H7 (cell line): ENCODE results near the gene MDGA2. TPM values are rescaled to one million over a fixed set of nuclear protein-coding genes. Genes with fewer than 3 reads are reported as not detected.
"Not testable (repeated sequence)": the region's sequence is repeated elsewhere in the genome, so short reads cannot be mapped to it uniquely, and the experiment has no call there.

Experiments used
- DNase-seq: peaks from one replicate; pipeline ENCODE4 v3.0.0; 2012
- H3K27me3 ChIP-seq: 2 replicates; pipeline ENCODE4 v1.6.0; 2011; ENCODE audit warnings: mild to moderate bottlenecking, low read length; ENCODE audit not compliant: control insufficient read depth, insufficient read depth
- H3K36me3 ChIP-seq: replicated peaks from 2 replicates; pipeline ENCODE4 v1.5.1; 2011; ENCODE audit warnings: low read length; ENCODE audit not compliant: control insufficient read depth, insufficient read depth
- H3K4me3 ChIP-seq: 2 replicates; pipeline ENCODE4 v1.5.1; 2011; ENCODE audit warnings: low read depth, mild to moderate bottlenecking, control low read depth, low read length, moderate library complexity; ENCODE audit not compliant: insufficient read depth
- total RNA-seq: library from RNA; depleted of rRNA; stranded (reverse); fragments of >200 nt; shearing (Covaris generic); gene quantifications from 2 replicates; pipeline ENCODE4 v1.2.3, GENCODE V29; 2014

MDGA2 gene
- total RNA-seq, 1 experiment from 2014 or later: 3.7 TPM

DNA sequence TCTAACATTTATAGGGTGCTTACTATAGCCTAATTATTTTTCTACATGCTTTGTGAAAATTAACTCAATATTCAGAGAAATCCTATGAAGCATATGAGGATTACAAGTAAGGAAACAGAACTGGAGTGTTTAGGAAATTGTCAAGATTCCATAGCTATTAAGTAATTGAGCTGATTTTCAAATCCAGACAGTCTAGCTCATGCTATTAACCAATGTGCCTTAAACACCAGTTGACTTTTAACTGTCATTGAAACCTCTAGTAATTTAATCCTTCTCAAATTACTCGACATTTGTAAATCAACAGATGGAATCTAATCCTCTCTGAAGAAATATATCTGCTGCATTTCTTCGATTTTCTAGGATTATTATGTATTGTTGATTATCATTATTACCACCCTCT, 488.9 kb downstream of the MDGA2 start:
- Histone ChIP-seq H3K27me3 (no peaks in the 10 kb centered on the region), H3K4me3 (no peak overlapping the region), H3K36me3 (no peaks in the 10 kb centered on the region)
- no peak for DNase-seq

DNA sequence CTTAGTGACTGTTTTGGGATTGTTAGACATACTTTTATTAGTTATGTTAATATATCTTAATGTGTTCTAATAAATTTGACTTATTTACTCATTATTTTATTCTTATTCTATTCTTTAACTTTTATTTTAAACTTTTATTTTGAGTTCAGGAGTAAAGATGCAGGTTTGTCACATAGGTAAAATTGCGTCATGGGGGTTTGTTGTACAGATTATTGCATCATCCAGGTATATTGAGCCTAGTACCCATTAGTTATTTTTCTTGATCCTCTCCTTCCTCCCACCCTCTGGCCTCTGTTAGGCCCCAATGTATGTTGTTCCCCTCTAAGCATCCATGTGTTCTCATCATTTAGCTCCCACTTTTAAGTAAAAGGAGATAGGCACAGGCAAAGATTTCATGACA, 495.5 kb downstream of the MDGA2 start:
- DNase-seq: no peak
- no peaks in the 10 kb centered on the region for H3K27me3 ChIP-seq
- H3K36me3 ChIP-seq: no peaks in the 10 kb centered on the region
- H3K4me3 ChIP-seq: no peak overlapping the region

DNA sequence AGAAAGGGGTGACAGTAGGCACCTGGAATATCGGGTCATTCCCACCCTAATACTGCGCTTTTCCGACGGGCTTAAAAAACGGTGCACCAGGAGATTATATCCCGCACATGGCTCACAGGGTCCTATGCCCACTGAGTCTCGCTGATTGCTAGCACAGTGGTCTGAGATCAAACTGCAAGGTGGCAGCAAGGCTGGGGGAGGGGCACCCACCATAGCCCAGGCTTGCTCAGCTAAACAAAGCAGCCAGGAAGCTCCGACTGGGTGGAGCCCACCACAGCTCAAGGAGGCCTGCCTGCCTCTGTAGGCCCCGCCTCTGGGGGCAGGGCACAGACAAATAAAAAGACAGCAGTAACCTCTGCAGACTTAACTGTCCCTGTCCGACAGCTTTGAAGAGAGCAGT, 503.5 kb downstream of the MDGA2 start:
- DNase-seq, H3K4me3 ChIP-seq, H3K27me3 ChIP-seq, H3K36me3 ChIP-seq: not testable (repeated sequence)

DNA sequence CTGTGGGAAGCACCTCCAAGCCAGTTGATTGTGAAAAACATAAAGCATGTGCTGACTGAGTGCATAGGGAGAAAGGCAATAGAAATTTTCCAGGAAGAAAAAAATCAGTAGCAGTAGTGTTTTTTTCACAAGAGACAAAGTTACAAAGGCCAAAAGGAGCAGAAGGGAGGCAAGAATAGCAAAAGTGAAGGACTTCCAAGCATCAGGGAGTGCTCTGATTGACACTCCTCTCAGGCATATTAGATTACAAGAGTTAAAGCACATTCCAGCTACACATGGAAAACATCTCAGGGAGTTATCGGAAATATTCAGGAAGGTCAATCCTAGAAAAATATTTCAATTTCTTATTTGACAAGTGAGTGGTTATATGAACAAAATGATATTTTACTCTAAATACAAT, 508.0 kb downstream of the MDGA2 start:
- no peak for DNase-seq
- no peaks in the 10 kb centered on the region for H3K27me3 ChIP-seq
- H3K36me3 ChIP-seq: no peaks in the 10 kb centered on the region
- H3K4me3 ChIP-seq: no peak overlapping the region

DNA sequence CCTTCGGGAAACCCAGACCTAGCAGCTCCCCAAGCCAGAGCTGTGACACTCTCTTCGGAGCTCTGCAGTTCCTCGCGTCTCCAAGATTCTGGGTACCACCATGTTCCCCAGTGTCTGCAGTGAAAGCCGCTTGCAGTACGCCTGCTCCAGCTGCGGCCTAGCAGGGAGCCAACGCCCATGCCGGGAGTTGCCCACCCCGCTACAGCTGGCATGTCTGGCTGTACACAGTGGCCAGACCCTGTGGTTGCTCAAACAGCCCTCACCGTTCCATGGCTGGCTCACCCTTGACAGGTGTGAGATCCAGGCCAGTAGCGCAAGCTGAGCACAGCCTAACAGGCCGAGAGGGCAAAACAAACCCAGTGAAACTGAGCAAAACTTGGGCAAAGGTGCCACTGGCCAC, 520.0 kb downstream of the MDGA2 start:
- DNase-seq: no peak
- Histone ChIP-seq H3K27me3 (no peaks in the 10 kb centered on the region), H3K4me3 (no peak overlapping the region), H3K36me3 (no peaks in the 10 kb centered on the region)

DNA sequence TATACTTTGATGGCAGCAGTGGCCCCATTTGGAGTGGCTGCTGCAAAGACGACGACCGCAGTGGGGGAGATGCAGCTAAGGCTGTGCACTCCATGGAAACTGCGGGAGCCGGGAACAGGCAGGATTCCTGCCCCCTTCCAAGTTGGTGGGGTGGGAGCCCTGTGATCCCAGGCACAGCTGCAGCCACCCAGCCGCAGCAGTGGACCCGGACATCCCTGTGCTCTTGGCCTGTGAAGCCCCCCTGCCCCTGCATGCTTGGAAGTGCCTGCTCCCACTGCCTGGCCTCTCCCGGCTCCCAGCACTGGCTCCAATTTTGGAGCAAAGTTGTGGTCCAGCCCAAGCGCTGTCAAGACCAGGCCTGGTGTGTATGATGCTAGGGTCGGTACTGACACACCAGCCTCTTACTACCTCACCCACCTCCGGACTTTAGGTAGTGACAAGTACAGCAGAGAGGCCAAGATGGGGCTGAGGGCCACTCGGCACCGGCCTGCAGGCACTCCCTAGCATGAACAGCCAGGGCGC, 521.1 kb downstream of the MDGA2 start:
- H3K27me3 ChIP-seq: no peaks in the 10 kb centered on the region

DNA sequence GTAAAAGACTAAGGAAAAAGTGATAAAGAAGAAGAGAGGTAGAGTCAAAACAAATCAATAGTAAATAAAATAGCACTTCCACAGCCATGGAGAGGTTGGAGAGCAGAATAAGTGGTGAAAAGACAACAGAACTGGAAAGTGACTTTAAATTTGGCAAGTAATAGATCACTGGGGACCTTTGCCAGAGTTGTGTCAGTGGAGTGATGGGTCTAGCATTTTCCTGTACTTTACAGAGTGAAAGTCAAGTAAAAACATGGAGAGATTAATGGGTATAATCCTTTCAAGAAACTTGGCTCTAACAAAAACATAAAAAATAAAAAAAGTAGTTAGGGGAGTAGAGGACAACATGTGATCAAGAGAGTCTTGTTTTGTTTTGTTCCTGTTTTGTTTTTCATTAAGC, 521.7 kb downstream of the MDGA2 start:
- DNase-seq: no peak
- no peaks in the 10 kb centered on the region for H3K27me3 ChIP-seq
- no peak overlapping the region for H3K4me3 ChIP-seq
- H3K36me3 ChIP-seq: no peaks in the 10 kb centered on the region

More for the DNA sequence above, 521.1 kb downstream of the MDGA2 start:
- Histone ChIP-seq H3K36me3 (no peaks in the 10 kb centered on the region), H3K4me3 (no peak overlapping the region)
- peak; percentile 2 for DNase-seq

DNA sequence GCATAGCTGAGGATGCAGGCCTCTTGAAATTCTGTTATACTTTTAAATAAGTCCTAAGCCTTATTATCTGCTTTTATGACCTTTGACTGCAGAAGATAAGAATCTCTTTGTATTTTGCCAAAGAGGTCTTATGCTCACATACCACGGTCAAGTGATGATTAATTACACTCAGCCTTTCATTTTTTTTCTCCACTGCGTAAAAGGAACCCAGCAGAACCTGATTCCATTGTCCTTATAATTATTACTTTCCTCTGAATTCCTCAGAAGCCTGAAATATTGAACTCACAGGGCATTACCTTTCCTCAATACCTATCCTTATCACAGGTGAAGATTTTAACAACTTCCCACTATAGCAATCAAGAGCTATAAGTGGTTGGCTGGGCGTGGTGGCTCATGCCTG, 525.1 kb downstream of the MDGA2 start:
- H3K4me3 ChIP-seq: no peak overlapping the region
- no peaks in the 10 kb centered on the region for H3K27me3 ChIP-seq
- DNase-seq: no peak
- no peaks in the 10 kb centered on the region for H3K36me3 ChIP-seq

DNA sequence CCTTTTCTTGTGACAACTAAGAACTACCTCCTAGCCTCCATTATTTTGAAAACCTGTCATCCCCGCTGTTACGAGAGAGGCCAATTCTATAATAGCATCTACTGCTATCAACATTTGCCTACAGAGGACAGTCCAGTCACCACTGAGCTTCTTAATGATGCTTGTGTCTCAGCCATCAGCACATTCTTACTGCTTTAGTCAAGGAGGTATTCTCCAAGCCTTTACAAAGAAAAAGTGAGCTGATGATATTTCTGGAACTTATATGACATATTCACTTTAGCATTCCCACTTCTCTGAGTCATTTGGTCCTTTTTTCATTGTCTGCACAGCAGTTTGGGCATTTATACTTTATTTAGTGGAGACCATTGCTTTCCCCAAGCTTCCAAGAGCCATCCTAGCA, 526.1 kb downstream of the MDGA2 start:
- H3K27me3 ChIP-seq: no peaks in the 10 kb centered on the region
- no peak overlapping the region for H3K4me3 ChIP-seq
- H3K36me3 ChIP-seq: no peaks in the 10 kb centered on the region
- no peak for DNase-seq

DNA sequence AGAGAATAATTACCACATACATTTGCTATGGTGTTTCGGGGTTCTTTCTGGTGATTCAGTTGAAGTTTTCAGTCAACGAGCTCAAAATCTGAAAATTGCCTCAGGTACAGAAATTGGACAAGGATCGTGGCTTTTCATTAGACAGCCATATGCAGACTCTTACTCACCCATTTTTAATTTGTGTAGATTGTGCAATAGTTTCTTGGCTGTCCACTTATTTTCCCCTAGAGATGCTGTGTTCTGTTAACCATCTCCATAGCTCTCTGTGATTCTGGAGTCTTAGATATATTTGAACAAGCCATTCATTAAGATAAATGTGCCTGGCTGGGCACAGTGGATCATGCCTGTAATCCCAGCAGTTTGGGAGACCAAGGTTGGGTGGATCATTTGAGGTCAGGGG, 526.7 kb downstream of the MDGA2 start:
- no peaks in the 10 kb centered on the region for H3K27me3 ChIP-seq
- H3K4me3 ChIP-seq: no peak overlapping the region
- no peak for DNase-seq
- H3K36me3 ChIP-seq: no peaks in the 10 kb centered on the region

DNA sequence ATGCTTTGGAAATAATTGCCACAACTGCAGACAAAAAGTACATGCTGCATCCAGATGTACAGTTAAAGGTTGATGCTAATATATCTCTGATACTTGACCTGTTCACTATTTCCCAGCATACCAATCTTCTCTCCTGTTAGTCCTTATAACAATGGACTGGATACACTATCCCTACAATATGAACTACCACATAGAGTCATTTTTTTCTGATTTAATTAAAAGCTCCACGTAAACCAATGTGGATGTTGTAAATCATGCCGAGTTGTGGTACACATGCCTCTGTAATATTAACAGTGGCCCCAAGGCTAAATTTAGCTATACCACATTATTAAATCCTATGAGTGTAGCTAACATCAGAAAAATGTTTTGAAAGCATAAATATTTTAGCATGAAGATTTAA, 554.8 kb downstream of the MDGA2 start:
- DNase-seq: no peak

DNA sequence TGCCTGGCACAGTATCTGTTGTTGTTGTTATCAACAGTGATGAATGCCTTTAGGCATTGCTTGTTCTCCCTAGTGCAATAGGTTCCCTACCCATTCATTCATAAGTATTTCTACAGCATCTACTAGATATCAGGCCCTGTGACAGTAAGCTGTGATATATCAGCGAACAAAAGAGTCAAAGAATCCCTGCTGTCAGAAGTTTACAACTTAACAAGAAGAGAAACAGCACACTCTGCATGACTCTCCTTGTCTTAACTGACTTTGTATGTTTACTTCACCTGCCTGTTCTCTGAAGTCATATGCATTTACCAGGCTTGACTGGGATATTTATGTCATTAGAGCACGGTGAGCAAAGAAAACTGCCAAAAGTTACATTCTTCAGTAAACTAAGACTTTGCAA, 571.6 kb downstream of the MDGA2 start:
- Histone ChIP-seq H3K4me3 (no peak overlapping the region), H3K36me3 (no peaks in the 10 kb centered on the region), H3K27me3 (no peaks in the 10 kb centered on the region)
- DNase-seq: no peak

More for the DNA sequence above, 554.8 kb downstream of the MDGA2 start:
- H3K4me3 ChIP-seq: no peak overlapping the region
- H3K36me3 ChIP-seq: no peaks in the 10 kb centered on the region
- H3K27me3 ChIP-seq: no peaks in the 10 kb centered on the region

DNA sequence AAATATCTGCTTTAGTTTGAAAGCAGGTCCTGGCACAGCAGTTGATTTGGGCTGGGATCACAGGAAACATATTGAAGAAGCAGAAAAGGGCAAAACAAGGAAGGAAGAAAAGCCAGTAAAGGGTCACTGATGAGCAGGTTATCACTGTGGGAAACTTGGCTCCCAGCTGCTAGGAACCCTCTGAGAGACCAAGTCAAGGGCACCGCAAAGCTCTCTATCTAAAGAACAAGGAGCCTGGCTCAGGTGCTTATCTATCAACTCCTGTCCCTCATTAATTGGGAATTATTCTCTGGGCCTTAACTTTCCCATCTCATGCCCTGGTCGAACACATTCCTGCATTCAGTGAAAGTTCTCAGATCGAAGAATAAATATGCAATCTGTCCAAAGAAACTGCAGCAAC, 572.9 kb downstream of the MDGA2 start:
- Histone ChIP-seq H3K4me3 (no peak overlapping the region), H3K36me3 (no peaks in the 10 kb centered on the region), H3K27me3 (no peaks in the 10 kb centered on the region)
- no peak for DNase-seq

DNA sequence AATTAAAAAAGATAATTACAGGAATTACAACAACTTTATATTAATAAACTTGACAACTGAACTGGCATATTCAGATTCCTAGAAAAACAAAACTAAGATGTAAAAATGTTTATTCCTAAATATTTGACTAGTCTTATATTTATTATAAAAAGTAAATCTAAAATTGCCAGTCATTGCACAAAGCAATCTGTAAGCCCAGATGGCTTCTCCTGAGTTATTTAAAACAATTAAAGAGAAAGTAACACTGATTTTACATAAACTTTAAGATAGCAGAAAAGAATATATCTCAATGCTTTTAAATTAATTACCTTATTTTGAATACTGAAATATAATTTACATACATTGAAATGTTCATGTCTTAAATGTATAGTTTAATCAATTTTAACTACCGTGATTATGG, 589.7 kb downstream of the MDGA2 start:
- no peak for DNase-seq
- no peaks in the 10 kb centered on the region for H3K36me3 ChIP-seq
- H3K4me3 ChIP-seq: no peak overlapping the region

DNA sequence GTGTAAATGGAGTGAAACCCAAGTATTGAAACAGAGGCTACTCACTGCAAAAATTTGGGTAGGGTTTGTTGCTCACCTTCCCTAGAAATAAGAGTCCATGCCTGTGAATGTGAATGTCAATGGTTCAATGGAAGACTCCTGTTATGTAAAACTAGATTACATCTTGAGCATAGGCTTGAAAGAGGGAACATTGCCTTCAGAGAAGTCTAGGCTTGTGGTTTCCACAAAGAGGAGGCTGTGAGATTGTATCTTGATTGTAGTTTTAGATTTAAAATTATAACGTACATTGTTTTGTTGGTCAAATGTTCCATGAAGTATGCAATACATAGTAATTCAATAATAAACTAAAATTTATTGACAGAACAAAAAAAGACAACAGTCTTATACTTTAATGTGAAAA, 610.1 kb downstream of the MDGA2 start:
- Histone ChIP-seq H3K36me3 (no peaks in the 10 kb centered on the region), H3K27me3 (no peaks in the 10 kb centered on the region), H3K4me3 (no peak overlapping the region)
- DNase-seq: no peak

More for the DNA sequence above, 589.7 kb downstream of the MDGA2 start:
- no peaks in the 10 kb centered on the region for H3K27me3 ChIP-seq

DNA sequence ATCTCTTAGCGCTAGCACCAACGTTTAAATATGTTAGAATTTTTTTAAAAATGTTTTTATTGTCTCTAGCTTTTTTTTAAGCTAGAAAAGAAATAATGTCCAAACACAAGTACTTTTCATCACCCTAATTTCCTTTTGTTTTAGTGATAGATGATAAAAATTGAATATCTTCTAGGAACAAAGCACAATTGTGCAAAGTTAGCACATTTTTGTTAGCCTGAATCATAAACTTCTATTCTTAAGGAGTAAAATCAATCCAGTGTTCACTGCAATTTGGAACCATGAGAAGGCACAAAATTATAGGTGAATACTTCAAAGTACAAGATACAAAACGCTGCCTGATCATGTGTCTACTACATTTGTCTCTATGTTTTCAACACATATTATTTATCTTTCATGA, 615.4 kb downstream of the MDGA2 start:
- no peak overlapping the region for H3K4me3 ChIP-seq
- no peak for DNase-seq
- H3K27me3 ChIP-seq: no peaks in the 10 kb centered on the region
- no peaks in the 10 kb centered on the region for H3K36me3 ChIP-seq
